Measurements from ENCODE around the gene NIP7.

GRCh38 chr16:69322343-69322742 is 17.2 kb upstream of the NIP7 start:
- TF ChIP-seq POLR2A (IDR thresholded peaks at IDR 0.05) = no peak
- TF ChIP-seq CTCF (IDR thresholded peaks at IDR 0.05) = no peak

Measured in testis (tissue), 2 donors.